K562 (cell line): Measurements from ENCODE around the gene PRR35. TPM values are rescaled to one million over a fixed set of nuclear protein-coding genes. Genes with fewer than 3 reads are reported as not detected.
A peak's percentile ranks its signal among the peaks of the same experiment; 100 is the strongest.

ENCODE experiments used
- BRF1 ChIP-seq: IDR thresholded peaks from 3 replicates; pipeline ENCODE4 v1.6.1; 2011; ENCODE audit warnings: borderline replicate concordance, mild to moderate bottlenecking; ENCODE audit not compliant: insufficient read length; ENCODE audit errors: extremely low read depth
- GTF2E2 ChIP-seq: fragments of 200-800 bp; sonication (Bioruptor generic); IDR thresholded peaks from 2 replicates; pipeline ENCODE4 v1.6.1; 2016; ENCODE audit warnings: missing genetic modification characterization, missing compliant biosample characterization
- KAT8 ChIP-seq: fragments of 450-650 bp; IDR thresholded peaks from 2 replicates; pipeline ENCODE4 v1.6.1; 2016; ENCODE audit warnings: low read depth, mild to moderate bottlenecking
- NCOA1 ChIP-seq: fragments of 450-650 bp; IDR thresholded peaks from 2 replicates; pipeline ENCODE4 v1.6.1; 2016; ENCODE audit warnings: low read depth
- PCBP2 ChIP-seq: fragments of 200-400 bp; formaldehyde crosslinking; IDR thresholded peaks from 2 replicates; pipeline ENCODE4 v1.6.1; 2018; ENCODE audit warnings: low read length, low read depth, mild to moderate bottlenecking, moderate library complexity; ENCODE audit not compliant: poor library complexity, severe bottlenecking
- RHOXF2B ChIP-seq: fragments of 250-450 bp; sonication (Bioruptor Pico); conservative IDR thresholded peaks from 2 replicates; pipeline ENCODE4 v1.5.1; 2021
- RNF2 ChIP-seq: sonication (generic); IDR thresholded peaks from 2 replicates; pipeline ENCODE4 v1.6.1; 2016
- ZNF764 ChIP-seq: fragments of 250-450 bp; sonication (Bioruptor Pico); IDR thresholded peaks from 2 replicates; pipeline ENCODE4 v1.4.0; 2020; ENCODE audit warnings: low read depth, mild to moderate bottlenecking, moderate library complexity
- ZNF830 ChIP-seq: fragments of 250-450 bp; sonication (Bioruptor Pico); IDR thresholded peaks from 2 replicates; pipeline ENCODE4 v1.5.0; 2021; ENCODE audit warnings: mild to moderate bottlenecking
- polyA plus RNA-seq, 8 experiments: library from polyadenylated mRNA; depleted of rRNA in 4 of 8; stranded (reverse) in 5 of 8; unstranded in 3 of 8; fragments of >200 nt; fragmentation: Nextera tagmentation in 2 of 8; fragmentation: Illumina TruSeq in 1 of 8; extraction: Ambion mirVana in 2 of 8; extraction: Trizol in 1 of 8; gene quantifications; 2 replicates each; pipeline versions ENCODE4 v1.2.1 to v1.2.3, GENCODE V29; 2011 to 2014; ENCODE audit warnings: inconsistent platforms in 1 of 8, missing spikeins in 1 of 8
- total RNA-seq, 7 experiments: library from RNA; depleted of rRNA in 6 of 7; stranded (reverse); fragments of >200 nt in 6 of 7; fragmentation: Illumina TruSeq in 2 of 7; extraction: Trizol in 2 of 7; gene quantifications; 2 replicates each; pipeline versions ENCODE4 v1.2.1 to v1.2.3, GENCODE V29; 2011 to 2021; ENCODE audit warnings: low replicate concordance in 1 of 7
- TF ChIP-seq, protein P1 (sequence below), 2 experiments: fragments of 450-650 bp in 1 of 2; sonication (generic) in 1 of 2; formaldehyde crosslinking in 1 of 2; IDR thresholded peaks; 2 replicates each; pipeline versions ENCODE4 v1.7.1 to v1.9.0; 2016 to 2022; ENCODE audit warnings: inconsistent platforms in 1 of 2, mild to moderate bottlenecking in 1 of 2, missing genetic modification reagents in 1 of 2
- TF ChIP-seq, protein P2 (sequence below): sonication (generic); formaldehyde crosslinking; IDR thresholded peaks from 2 replicates; pipeline ENCODE4 v1.8.0; 2023; ENCODE audit warnings: mild to moderate bottlenecking, missing genetic modification reagents
- TF ChIP-seq, protein P3 (sequence below): sonication (generic); formaldehyde crosslinking; IDR thresholded peaks from 2 replicates; pipeline ENCODE4 v1.8.0; 2022; ENCODE audit warnings: missing genetic modification reagents, mild to moderate bottlenecking, moderate library complexity, borderline replicate concordance

Gene PRR35
- total and polyA plus RNA-seq, 9 of the 15 experiments (the other 6 are each of a cell fraction or from before 2014, with no cell fraction given), result 0.17 to 0.45 (median 0.21) TPM; not detected in 5

DNA sequence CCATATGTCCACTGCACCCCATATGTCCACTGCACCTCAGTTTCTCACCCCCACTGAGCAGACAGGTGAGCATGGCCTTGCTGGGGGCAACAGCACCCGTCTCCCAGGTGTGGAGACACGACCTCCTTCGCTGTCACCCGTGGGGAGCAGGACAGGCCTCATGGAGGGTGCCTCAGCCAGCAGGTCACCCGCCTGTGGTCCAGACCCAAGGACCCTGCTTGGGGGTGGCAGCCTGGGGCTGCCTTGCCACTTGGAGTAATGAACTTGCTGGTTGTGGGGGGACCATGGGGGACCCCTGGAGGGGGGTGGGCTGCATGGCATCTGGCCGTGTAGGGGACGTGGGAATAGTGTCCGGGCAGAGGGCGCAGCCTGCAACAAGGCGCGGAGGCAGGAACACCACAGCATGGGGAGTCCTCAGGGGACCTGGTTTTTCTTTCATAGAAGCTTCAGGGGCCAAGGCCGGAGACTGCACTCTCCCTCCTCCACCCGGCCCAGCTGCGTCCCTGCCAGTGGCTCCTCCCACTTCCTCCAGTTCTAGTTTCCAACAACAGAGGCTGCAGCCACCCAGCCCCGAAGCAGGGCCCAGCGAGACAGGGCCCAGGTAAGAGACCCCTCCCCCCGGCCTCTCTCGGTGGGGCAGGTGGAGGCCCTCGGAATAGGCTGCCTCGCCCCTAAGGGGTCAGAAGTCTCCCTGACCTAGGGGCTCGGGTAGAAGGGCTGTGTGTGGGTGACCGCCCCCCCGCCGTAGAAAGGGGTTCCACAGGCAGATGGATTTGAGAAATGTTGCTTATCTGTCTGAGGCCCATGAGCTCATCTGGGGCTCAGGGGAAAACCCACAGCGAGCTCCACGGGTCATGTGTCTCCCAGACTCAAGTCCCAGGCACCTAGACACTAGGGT is 6.5 kb downstream of the PRR35 start, which contains the start of gene NHLRC4 (continued):
- TF ChIP-seq, protein P1, sequence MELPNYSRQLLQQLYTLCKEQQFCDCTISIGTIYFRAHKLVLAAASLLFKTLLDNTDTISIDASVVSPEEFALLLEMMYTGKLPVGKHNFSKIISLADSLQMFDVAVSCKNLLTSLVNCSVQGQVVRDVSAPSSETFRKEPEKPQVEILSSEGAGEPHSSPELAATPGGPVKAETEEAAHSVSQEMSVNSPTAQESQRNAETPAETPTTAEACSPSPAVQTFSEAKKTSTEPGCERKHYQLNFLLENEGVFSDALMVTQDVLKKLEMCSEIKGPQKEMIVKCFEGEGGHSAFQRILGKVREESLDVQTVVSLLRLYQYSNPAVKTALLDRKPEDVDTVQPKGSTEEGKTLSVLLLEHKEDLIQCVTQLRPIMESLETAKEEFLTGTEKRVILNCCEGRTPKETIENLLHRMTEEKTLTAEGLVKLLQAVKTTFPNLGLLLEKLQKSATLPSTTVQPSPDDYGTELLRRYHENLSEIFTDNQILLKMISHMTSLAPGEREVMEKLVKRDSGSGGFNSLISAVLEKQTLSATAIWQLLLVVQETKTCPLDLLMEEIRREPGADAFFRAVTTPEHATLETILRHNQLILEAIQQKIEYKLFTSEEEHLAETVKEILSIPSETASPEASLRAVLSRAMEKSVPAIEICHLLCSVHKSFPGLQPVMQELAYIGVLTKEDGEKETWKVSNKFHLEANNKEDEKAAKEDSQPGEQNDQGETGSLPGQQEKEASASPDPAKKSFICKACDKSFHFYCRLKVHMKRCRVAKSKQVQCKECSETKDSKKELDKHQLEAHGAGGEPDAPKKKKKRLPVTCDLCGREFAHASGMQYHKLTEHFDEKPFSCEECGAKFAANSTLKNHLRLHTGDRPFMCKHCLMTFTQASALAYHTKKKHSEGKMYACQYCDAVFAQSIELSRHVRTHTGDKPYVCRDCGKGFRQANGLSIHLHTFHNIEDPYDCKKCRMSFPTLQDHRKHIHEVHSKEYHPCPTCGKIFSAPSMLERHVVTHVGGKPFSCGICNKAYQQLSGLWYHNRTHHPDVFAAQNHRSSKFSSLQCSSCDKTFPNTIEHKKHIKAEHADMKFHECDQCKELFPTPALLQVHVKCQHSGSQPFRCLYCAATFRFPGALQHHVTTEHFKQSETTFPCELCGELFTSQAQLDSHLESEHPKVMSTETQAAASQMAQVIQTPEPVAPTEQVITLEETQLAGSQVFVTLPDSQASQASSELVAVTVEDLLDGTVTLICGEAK (IDR thresholded peaks at IDR 0.05), result no peak
- TF ChIP-seq, protein P1 (CRISPR knock-in tag; IDR thresholded peaks at IDR 0.05), result no peak
- TF ChIP-seq RNF2 (peak; percentile 66; the same call in 1 of the 2 replicates), GTF2E2 (tag) (no peak; the same call in 1 of the 2 replicates), BRF1 (no peak), RHOXF2B (CRISPR knock-in tag) (no peak), ZNF830 (CRISPR knock-in tag) (no peak), PCBP2 (no peak), ZNF764 (CRISPR knock-in tag) (0 out of 2 replicates have a peak, but pooled peaks have one; percentile 10), KAT8 (no peak), NCOA1 (0 out of 2 replicates have a peak, but pooled peaks have one; percentile 25)
- TF ChIP-seq, protein P2, sequence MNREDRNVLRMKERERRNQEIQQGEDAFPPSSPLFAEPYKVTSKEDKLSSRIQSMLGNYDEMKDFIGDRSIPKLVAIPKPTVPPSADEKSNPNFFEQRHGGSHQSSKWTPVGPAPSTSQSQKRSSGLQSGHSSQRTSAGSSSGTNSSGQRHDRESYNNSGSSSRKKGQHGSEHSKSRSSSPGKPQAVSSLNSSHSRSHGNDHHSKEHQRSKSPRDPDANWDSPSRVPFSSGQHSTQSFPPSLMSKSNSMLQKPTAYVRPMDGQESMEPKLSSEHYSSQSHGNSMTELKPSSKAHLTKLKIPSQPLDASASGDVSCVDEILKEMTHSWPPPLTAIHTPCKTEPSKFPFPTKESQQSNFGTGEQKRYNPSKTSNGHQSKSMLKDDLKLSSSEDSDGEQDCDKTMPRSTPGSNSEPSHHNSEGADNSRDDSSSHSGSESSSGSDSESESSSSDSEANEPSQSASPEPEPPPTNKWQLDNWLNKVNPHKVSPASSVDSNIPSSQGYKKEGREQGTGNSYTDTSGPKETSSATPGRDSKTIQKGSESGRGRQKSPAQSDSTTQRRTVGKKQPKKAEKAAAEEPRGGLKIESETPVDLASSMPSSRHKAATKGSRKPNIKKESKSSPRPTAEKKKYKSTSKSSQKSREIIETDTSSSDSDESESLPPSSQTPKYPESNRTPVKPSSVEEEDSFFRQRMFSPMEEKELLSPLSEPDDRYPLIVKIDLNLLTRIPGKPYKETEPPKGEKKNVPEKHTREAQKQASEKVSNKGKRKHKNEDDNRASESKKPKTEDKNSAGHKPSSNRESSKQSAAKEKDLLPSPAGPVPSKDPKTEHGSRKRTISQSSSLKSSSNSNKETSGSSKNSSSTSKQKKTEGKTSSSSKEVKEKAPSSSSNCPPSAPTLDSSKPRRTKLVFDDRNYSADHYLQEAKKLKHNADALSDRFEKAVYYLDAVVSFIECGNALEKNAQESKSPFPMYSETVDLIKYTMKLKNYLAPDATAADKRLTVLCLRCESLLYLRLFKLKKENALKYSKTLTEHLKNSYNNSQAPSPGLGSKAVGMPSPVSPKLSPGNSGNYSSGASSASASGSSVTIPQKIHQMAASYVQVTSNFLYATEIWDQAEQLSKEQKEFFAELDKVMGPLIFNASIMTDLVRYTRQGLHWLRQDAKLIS (CRISPR knock-in tag), result no peak
- TF ChIP-seq, protein P3, sequence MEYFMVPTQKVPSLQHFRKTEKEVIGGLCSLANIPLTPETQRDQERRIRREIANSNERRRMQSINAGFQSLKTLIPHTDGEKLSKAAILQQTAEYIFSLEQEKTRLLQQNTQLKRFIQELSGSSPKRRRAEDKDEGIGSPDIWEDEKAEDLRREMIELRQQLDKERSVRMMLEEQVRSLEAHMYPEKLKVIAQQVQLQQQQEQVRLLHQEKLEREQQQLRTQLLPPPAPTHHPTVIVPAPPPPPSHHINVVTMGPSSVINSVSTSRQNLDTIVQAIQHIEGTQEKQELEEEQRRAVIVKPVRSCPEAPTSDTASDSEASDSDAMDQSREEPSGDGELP (CRISPR knock-in tag), result peak; percentile 92; the same call in 1 of the 2 replicates
